LoVo (cell line): Measurements from ENCODE around the gene VAC14.

ENCODE experiments used
- DNase-seq: peaks from one replicate; pipeline ENCODE4 v3.0.0-alpha.2; 2016; ENCODE audit warnings: low spot score

Gene VAC14

GRCh38 chr16:70786020-70786755, 14.8 kb downstream of the VAC14 start:
- DNase-seq: no peak

- DNase-seq: no peak
Measured at GRCh38 chr16:70784692-70785555, 16.0 kb downstream of the VAC14 start.

- DNase-seq: no peak
Measured at GRCh38 chr16:70782237-70782636, 18.7 kb downstream of the VAC14 start.

- DNase-seq: no peak
Measured at GRCh38 chr16:70781800-70782199, 19.2 kb downstream of the VAC14 start.

GRCh38 chr16:70780546-70780945, 20.4 kb downstream of the VAC14 start:
- no peak for DNase-seq

- no peak for DNase-seq
Measured at GRCh38 chr16:70779361-70779760, 21.6 kb downstream of the VAC14 start.

- DNase-seq: no peak
Measured at GRCh38 chr16:70778901-70779309, 22.1 kb downstream of the VAC14 start.

- DNase-seq: no peak
Measured at GRCh38 chr16:70777973-70778406, 23.0 kb downstream of the VAC14 start.

GRCh38 chr16:70777496-70777895, 23.5 kb downstream of the VAC14 start:
- DNase-seq: no peak

- DNase-seq: no peak
Measured at GRCh38 chr16:70775399-70775798, 25.6 kb downstream of the VAC14 start.

GRCh38 chr16:70774261-70774660, 26.7 kb downstream of the VAC14 start:
- no peak for DNase-seq

- no peak for DNase-seq
Measured at GRCh38 chr16:70772493-70772892, 28.5 kb downstream of the VAC14 start.

GRCh38 chr16:70770626-70771552, 30.1 kb downstream of the VAC14 start:
- peak; percentile 23 for DNase-seq

- no peak for DNase-seq
Measured at GRCh38 chr16:70770291-70770625, 30.7 kb downstream of the VAC14 start.

GRCh38 chr16:70769761-70770160, 31.2 kb downstream of the VAC14 start:
- DNase-seq: no peak

- DNase-seq: no peak
Measured at GRCh38 chr16:70769131-70769530, 31.8 kb downstream of the VAC14 start.

GRCh38 chr16:70768203-70768580, 32.8 kb downstream of the VAC14 start:
- no peak for DNase-seq

- no peak for DNase-seq
Measured at GRCh38 chr16:70767377-70768202, 33.4 kb downstream of the VAC14 start.

- no peak for DNase-seq
Measured at GRCh38 chr16:70766658-70767057, 34.3 kb downstream of the VAC14 start.

GRCh38 chr16:70766176-70766575, 34.8 kb downstream of the VAC14 start:
- DNase-seq: no peak

- DNase-seq: no peak
Measured at GRCh38 chr16:70765491-70765890, 35.5 kb downstream of the VAC14 start.
